Measurements from ENCODE around the gene NPTX2. TPM values are rescaled to one million over a fixed set of nuclear protein-coding genes. Genes with fewer than 3 reads are reported as not detected.

NPTX2 gene
- total RNA-seq, 6 experiments from 2014 or later, result 0.23 to 3.7 (median 0.73) TPM

Other genes starting within 250 kb of the NPTX2 start
- gene BAIAP2L1, start 216.2 kb upstream of the NPTX2 start, total RNA-seq, result 10 to 100 TPM in 5 of 6 experiments, 1 to 10 TPM in 1; 9.1 to 29.5 (median 25.2) TPM

Measured in right lobe of liver (tissue), 5 donors.